Measurements from ENCODE around the gene DCTN1. TPM values are rescaled to one million over a fixed set of nuclear protein-coding genes. Genes with fewer than 3 reads are reported as not detected.
"Not testable (repeated sequence)": the region's sequence is repeated elsewhere in the genome, so short reads cannot be mapped to it uniquely, and the experiment has no call there.

DCTN1 gene
- polyA plus RNA-seq, 3 donors from 2014 or later = 38.0 to 106 (median 50.9) TPM

- Mint-ChIP-seq H3K9me3 (peaks cover 0 to 2% (median 0%) of the 10 kb centered on the region in 6 donors), H3K36me3 (peaks cover 4 to 10% (median 7%) of the 10 kb centered on the region in 3 donors), H3K27me3 (ENCODE audit: low read depth in 3 of 3) (peaks cover 0 to 2% (median 1%) of the 10 kb centered on the region in 3 donors), H3K4me1 (peaks cover 1 to 13% of the 10 kb centered on the region in 2 donors), H3K4me3 (no peak overlapping the region), H3K27ac (no peak overlapping the region)
- no peak for DNase-seq
These were observed 34.7 kb downstream of the DCTN1 start for GRCh38 chr2:74345272-74345943.

GRCh38 chr2:74343316-74343715 is 36.8 kb downstream of the DCTN1 start, which contains the start of gene SLC4A5:
TSS of gene SLC4A5 (minus strand) at chr2:74343416. CDS start at chr2:74315023, 28,393 bp downstream.
- H3K9me3 Mint-ChIP-seq = peaks cover 0 to 2% (median 0%) of the 10 kb centered on the region in 6 donors
- peaks cover 0 to 2% (median 1%) of the 10 kb centered on the region in 3 donors for H3K27me3 Mint-ChIP-seq (ENCODE audit: low read depth in 3 of 3)
- H3K27ac Mint-ChIP-seq = no peak within 1 kb of the TSS
- H3K36me3 Mint-ChIP-seq = peaks cover 4 to 10% (median 4%) of the 10 kb centered on the region in 3 donors
- no peak for DNase-seq
- H3K4me1 Mint-ChIP-seq = peaks cover 1 to 13% of the 10 kb centered on the region in 2 donors
- H3K4me3 Mint-ChIP-seq = no peak within 1 kb of the TSS

DNA sequence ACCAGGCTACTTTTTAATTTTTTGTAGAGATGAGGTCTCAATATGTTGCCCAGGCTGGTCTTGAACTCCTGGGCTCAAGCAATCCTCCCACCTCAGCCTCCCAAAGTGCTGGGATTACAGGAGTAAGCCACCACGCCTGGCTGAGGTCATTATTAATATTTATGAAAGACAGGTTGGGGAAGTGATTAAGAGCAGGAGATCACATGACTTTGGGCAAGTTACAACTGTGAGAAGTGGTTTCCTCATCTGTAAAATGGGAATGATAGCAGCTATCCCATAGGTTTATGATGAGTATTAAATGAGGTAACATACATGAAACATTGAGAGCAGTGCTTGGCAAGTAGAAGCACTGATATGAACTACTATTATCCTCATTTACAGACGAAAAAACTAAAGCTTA is 43.9 kb downstream of the DCTN1 start:
- H3K27ac Mint-ChIP-seq; H3K27me3 Mint-ChIP-seq (ENCODE audit: low read depth in 3 of 3); H3K4me3 Mint-ChIP-seq; DNase-seq; H3K4me1 Mint-ChIP-seq; H3K9me3 Mint-ChIP-seq: not testable (repeated sequence)
- peaks cover 0 to 13% (median 10%) of the 10 kb centered on the region in 3 donors for H3K36me3 Mint-ChIP-seq

- H3K4me3 Mint-ChIP-seq = no peak overlapping the region
- no peak overlapping the region for H3K27ac Mint-ChIP-seq
- DNase-seq = peak; percentile 59 to 66 (median 65)
These were observed 45.2 kb downstream of the DCTN1 start for GRCh38 chr2:74334931-74335333.

GRCh38 chr2:74333896-74334586 is 46.1 kb downstream of the DCTN1 start:
- H3K36me3 Mint-ChIP-seq = peaks cover 0 to 13% (median 10%) of the 10 kb centered on the region in 3 donors
- H3K27ac Mint-ChIP-seq = no peak overlapping the region
- H3K4me3 Mint-ChIP-seq = no peak overlapping the region
- no peaks in the 10 kb centered on the region for H3K9me3 Mint-ChIP-seq
- peaks cover 0 to 2% (median 0%) of the 10 kb centered on the region in 3 donors for H3K27me3 Mint-ChIP-seq (ENCODE audit: low read depth in 3 of 3)
- no peak for DNase-seq
- no peaks in the 10 kb centered on the region for H3K4me1 Mint-ChIP-seq

More at GRCh38 chr2:74334931-74335333, 45.2 kb downstream of the DCTN1 start:
- no peaks in the 10 kb centered on the region for H3K9me3 Mint-ChIP-seq
- H3K36me3 Mint-ChIP-seq = peaks cover 0 to 13% (median 10%) of the 10 kb centered on the region in 3 donors
- H3K4me1 Mint-ChIP-seq = no peaks in the 10 kb centered on the region
- H3K27me3 Mint-ChIP-seq (ENCODE audit: low read depth in 3 of 3) = peaks cover 0 to 2% (median 0%) of the 10 kb centered on the region in 3 donors

GRCh38 chr2:74333175-74333574 is 46.9 kb downstream of the DCTN1 start:
- Mint-ChIP-seq H3K27ac (no peak overlapping the region), H3K4me1 (peaks cover 0 to 3% of the 10 kb centered on the region in 2 donors), H3K9me3 (no peaks in the 10 kb centered on the region), H3K4me3 (no peak overlapping the region), H3K36me3 (peaks cover 0 to 13% (median 10%) of the 10 kb centered on the region in 3 donors), H3K27me3 (ENCODE audit: low read depth in 3 of 3) (peaks cover 0 to 2% (median 0%) of the 10 kb centered on the region in 3 donors)
- DNase-seq = no peak

DNA sequence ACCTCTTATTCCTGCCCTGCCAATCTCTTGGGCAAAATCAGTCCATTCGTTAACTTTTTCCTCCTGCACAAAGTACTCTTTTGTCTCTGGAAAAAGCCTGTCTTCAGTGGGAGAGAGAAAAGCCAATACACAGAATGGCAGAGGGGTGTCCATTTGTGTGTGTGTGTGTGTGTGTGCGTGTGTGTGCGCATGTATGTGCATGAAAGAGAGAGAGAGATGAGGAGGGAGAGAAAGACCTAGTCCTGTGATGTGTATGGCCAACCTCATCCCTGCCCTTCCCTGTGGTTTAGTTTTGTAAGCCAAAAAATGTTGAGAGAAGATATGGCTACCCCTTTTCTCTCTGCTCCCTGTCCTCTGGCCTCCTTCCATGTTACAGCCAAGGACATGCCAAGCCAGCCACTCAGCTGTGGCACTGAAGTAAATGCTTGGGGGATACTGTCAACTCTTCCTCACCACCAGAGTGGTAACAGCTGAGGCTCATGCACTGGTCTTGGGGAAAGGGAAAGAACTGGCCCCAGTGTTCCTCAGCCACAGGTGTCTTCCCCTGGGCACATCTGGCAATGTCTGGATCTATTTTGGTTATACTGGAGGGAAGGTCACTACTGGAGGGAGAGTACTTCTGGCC is 47.4 kb downstream of the DCTN1 start:
- H3K27ac Mint-ChIP-seq = no peak overlapping the region
- H3K9me3 Mint-ChIP-seq = no peaks in the 10 kb centered on the region
- H3K4me3 Mint-ChIP-seq = no peak overlapping the region
- H3K27me3 Mint-ChIP-seq (ENCODE audit: low read depth in 3 of 3) = peaks cover 0 to 2% (median 0%) of the 10 kb centered on the region in 3 donors
- DNase-seq = no peak
- peaks cover 0 to 8% of the 10 kb centered on the region in 2 donors for H3K4me1 Mint-ChIP-seq
- H3K36me3 Mint-ChIP-seq = peaks cover 0 to 13% (median 5%) of the 10 kb centered on the region in 3 donors

GRCh38 chr2:74328573-74328972 is 51.5 kb downstream of the DCTN1 start:
- H3K9me3 Mint-ChIP-seq = no peaks in the 10 kb centered on the region
- H3K27ac Mint-ChIP-seq = no peak overlapping the region
- peaks cover 0 to 26% (median 17%) of the 10 kb centered on the region in 3 donors for H3K36me3 Mint-ChIP-seq
- H3K4me1 Mint-ChIP-seq = peaks cover 0 to 17% of the 10 kb centered on the region in 2 donors
- peaks cover 2 to 5% (median 4%) of the 10 kb centered on the region in 3 donors for H3K27me3 Mint-ChIP-seq (ENCODE audit: low read depth in 3 of 3)
- DNase-seq = no peak
- no peak overlapping the region for H3K4me3 Mint-ChIP-seq

GRCh38 chr2:74328074-74328473 is 52.0 kb downstream of the DCTN1 start:
- Mint-ChIP-seq H3K4me1 (peaks cover 0 to 17% of the 10 kb centered on the region in 2 donors), H3K36me3 (peaks cover 0 to 29% (median 22%) of the 10 kb centered on the region in 3 donors), H3K27me3 (ENCODE audit: low read depth in 3 of 3) (peaks cover 2 to 5% (median 4%) of the 10 kb centered on the region in 3 donors), H3K9me3 (no peaks in the 10 kb centered on the region), H3K4me3 (peak overlapping the region in 1 of 5 donors; percentile 24), H3K27ac (peak overlapping the region in 2 of 6 donors; percentile 18 to 66)
- no peak for DNase-seq

GRCh38 chr2:74327627-74328026 is 52.5 kb downstream of the DCTN1 start:
- peaks cover 0 to 17% of the 10 kb centered on the region in 2 donors for H3K4me1 Mint-ChIP-seq
- DNase-seq = peak; percentile 6 to 48 (median 22)
- H3K27me3 Mint-ChIP-seq (ENCODE audit: low read depth in 3 of 3) = peaks cover 2 to 6% (median 4%) of the 10 kb centered on the region in 3 donors
- no peaks in the 10 kb centered on the region for H3K9me3 Mint-ChIP-seq
- peak overlapping the region in 2 of 6 donors; percentile 47 to 66 for H3K27ac Mint-ChIP-seq
- H3K4me3 Mint-ChIP-seq = peak overlapping the region in 1 of 5 donors; percentile 24
- peaks cover 0 to 31% (median 25%) of the 10 kb centered on the region in 3 donors for H3K36me3 Mint-ChIP-seq

- Mint-ChIP-seq H3K36me3 (peaks cover 0 to 32% (median 23%) of the 10 kb centered on the region in 3 donors), H3K4me3 (peak overlapping the region in 1 of 5 donors; percentile 24), H3K4me1 (peaks cover 0 to 17% of the 10 kb centered on the region in 2 donors), H3K27me3 (ENCODE audit: low read depth in 3 of 3) (peaks cover 2 to 6% (median 4%) of the 10 kb centered on the region in 3 donors), H3K9me3 (no peaks in the 10 kb centered on the region), H3K27ac (peak overlapping the region in 3 of 6 donors; percentile 47 to 66 (median 59))
- DNase-seq = no peak
These were observed 52.9 kb downstream of the DCTN1 start for GRCh38 chr2:74327199-74327598.

DNA sequence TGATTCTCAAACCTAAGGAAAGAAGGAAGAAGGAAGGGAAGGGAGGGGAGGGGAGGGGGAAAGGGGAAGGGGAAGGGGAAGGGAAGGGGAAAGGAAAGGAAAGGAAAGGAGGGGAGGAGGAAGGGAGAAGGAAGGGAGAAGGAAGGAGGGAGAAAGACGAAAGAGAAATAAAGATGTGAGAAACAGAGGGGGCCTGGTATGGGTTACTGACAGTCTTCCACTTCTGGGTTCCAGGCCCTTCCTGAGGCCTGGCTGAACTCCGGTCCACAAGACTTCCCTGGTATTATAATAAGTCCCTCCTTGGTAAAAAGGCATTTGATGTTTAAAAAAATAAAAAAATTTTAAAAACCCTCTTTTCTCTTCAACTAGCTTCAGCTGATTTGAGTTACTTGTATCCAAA is 54.3 kb downstream of the DCTN1 start:
- H3K36me3 Mint-ChIP-seq = peaks cover 0 to 38% (median 29%) of the 10 kb centered on the region in 3 donors
- no peak overlapping the region for H3K27ac Mint-ChIP-seq
- DNase-seq = no peak
- H3K27me3 Mint-ChIP-seq (ENCODE audit: low read depth in 3 of 3) = peaks cover 0 to 8% (median 6%) of the 10 kb centered on the region in 3 donors
- peaks cover 0 to 17% of the 10 kb centered on the region in 2 donors for H3K4me1 Mint-ChIP-seq
- no peak overlapping the region for H3K4me3 Mint-ChIP-seq
- no peaks in the 10 kb centered on the region for H3K9me3 Mint-ChIP-seq

GRCh38 chr2:74321737-74322136 is 58.4 kb downstream of the DCTN1 start:
- Mint-ChIP-seq H3K4me1 (no peaks in the 10 kb centered on the region), H3K36me3 (peaks cover 4 to 48% (median 29%) of the 10 kb centered on the region in 3 donors), H3K27me3 (ENCODE audit: low read depth in 3 of 3) (peaks cover 0 to 10% (median 6%) of the 10 kb centered on the region in 3 donors), H3K9me3 (no peaks in the 10 kb centered on the region), H3K4me3 (no peak overlapping the region), H3K27ac (no peak overlapping the region)
- DNase-seq = no peak
